HEK293T (cell line): ENCODE data around the gene ZNF358.

Experiments used
- SP1 ChIP-seq: fragments of 450-650 bp; IDR thresholded peaks from 2 replicates; pipeline ENCODE4 v1.6.1; 2017
- SUZ12 ChIP-seq: fragments of 450-650 bp; IDR thresholded peaks from 2 replicates; pipeline ENCODE4 v1.6.1; 2016; ENCODE audit warnings: mild to moderate bottlenecking

- TF ChIP-seq SP1 = no peak
- TF ChIP-seq SUZ12 = no peak
Measured at GRCh38 chr19:7505288-7505681, 10.6 kb upstream of the ZNF358 start.
